SK-N-SH (cell line): ENCODE results near the gene GALNT12.

Experiments
- CHD2 ChIP-seq: fragments of 150-350 bp; IDR thresholded peaks from 2 replicates; pipeline ENCODE4 v1.6.1; 2018; ENCODE audit warnings: low read length; ENCODE audit not compliant: partially characterized antibody
- CTCF ChIP-seq: fragments of 200-600 bp; sonication (generic); IDR thresholded peaks from 2 replicates; pipeline ENCODE4 v1.6.1; 2017; ENCODE audit warnings: antibody characterized with exemption, mild to moderate bottlenecking, moderate library complexity
- ELF1 ChIP-seq: IDR thresholded peaks from 2 replicates; pipeline ENCODE4 v1.4.0; 2012
- EP300 ChIP-seq, 2 experiments: IDR thresholded peaks; 2 replicates each; pipeline versions ENCODE4 v1.4.0 to v1.6.1; 2012; ENCODE audit warnings: borderline replicate concordance in 1 of 2, low read depth in 1 of 2, low read length in 1 of 2
- EZH2phosphoT487 ChIP-seq: fragments of 200-600 bp; sonication (generic); IDR thresholded peaks from 2 replicates; pipeline ENCODE4 v1.6.1; 2017; ENCODE audit warnings: low read depth, mixed run types, mild to moderate bottlenecking, antibody characterized with exemption, moderate library complexity, borderline replicate concordance
- GATA2 ChIP-seq: sonication (generic); formaldehyde crosslinking; IDR thresholded peaks from 2 replicates; pipeline ENCODE4 v1.5.0; 2020; ENCODE audit warnings: mild to moderate bottlenecking, missing genetic modification reagents
- JUND ChIP-seq: IDR thresholded peaks from 2 replicates; pipeline ENCODE4 v1.4.0; 2012
- MAX ChIP-seq: IDR thresholded peaks from 2 replicates; pipeline ENCODE4 v1.4.0; 2012; ENCODE audit warnings: low read depth
- MXI1 ChIP-seq: IDR thresholded peaks from 2 replicates; pipeline ENCODE4 v1.6.1; 2012; ENCODE audit warnings: mild to moderate bottlenecking, low read depth, low read length, improper control_type of control experiment
- POLR2AphosphoS5 ChIP-seq: IDR thresholded peaks from 2 replicates; pipeline ENCODE4 v1.6.1; 2012; ENCODE audit warnings: low read depth, low read length
- RCOR1 ChIP-seq: fragments of 150-350 bp; IDR thresholded peaks from 2 replicates; pipeline ENCODE4 v1.6.1; 2017; ENCODE audit warnings: antibody characterized with exemption, low read length
- SMC3 ChIP-seq: IDR thresholded peaks from 2 replicates; pipeline ENCODE4 v1.6.1; 2012; ENCODE audit warnings: low read depth, low read length, improper control_type of control experiment
- USF2 ChIP-seq: fragments of 150-350 bp; IDR thresholded peaks from 2 replicates; pipeline ENCODE4 v1.6.1; 2017; ENCODE audit warnings: antibody characterized with exemption, low read length, low read depth, borderline replicate concordance

GRCh38 chr9:98862936-98863335, 55.5 kb downstream of the GALNT12 start:
- no peak for TF ChIP-seq MAX
- TF ChIP-seq CTCF: no peak
- no peak for TF ChIP-seq ELF1
- no peak for TF ChIP-seq MXI1
- no peak for TF ChIP-seq RCOR1
- TF ChIP-seq USF2: no peak
- TF ChIP-seq EP300 (IDR thresholded peaks at IDR 0.05; ENCODE audit: borderline replicate concordance in 1 of 2, low read depth in 1 of 2, low read length in 1 of 2): no peak
- TF ChIP-seq CHD2: no peak
- TF ChIP-seq EZH2phosphoT487: no peak
- TF ChIP-seq POLR2AphosphoS5: no peak
- TF ChIP-seq GATA2 (CRISPR knock-in tag): no peak
- no peak for TF ChIP-seq JUND
- TF ChIP-seq SMC3: no peak
